ENCODE results near the gene MARCO.

The MARCO gene

GRCh38 chr2:119040730-119041129 lies 98.7 kb downstream of the MARCO start:
- DNase-seq (ENCODE audit: low read depth in 2 of 2), result no peak
